Stimulated activated CD4-positive, alpha-beta T cell treated with anti-CD3 and anti-CD28 coated beads, TNF-alpha, amount 100 ng/mL, for 48 hours (primary cell): ENCODE data around the gene KCNH8.

ENCODE experiments used
- DNase-seq, 3 donors: peaks; one replicate each; pipeline ENCODE4 v3.0.0-alpha.2; 2020; ENCODE audit warnings: low read depth in 3 of 3

KCNH8 gene

DNA sequence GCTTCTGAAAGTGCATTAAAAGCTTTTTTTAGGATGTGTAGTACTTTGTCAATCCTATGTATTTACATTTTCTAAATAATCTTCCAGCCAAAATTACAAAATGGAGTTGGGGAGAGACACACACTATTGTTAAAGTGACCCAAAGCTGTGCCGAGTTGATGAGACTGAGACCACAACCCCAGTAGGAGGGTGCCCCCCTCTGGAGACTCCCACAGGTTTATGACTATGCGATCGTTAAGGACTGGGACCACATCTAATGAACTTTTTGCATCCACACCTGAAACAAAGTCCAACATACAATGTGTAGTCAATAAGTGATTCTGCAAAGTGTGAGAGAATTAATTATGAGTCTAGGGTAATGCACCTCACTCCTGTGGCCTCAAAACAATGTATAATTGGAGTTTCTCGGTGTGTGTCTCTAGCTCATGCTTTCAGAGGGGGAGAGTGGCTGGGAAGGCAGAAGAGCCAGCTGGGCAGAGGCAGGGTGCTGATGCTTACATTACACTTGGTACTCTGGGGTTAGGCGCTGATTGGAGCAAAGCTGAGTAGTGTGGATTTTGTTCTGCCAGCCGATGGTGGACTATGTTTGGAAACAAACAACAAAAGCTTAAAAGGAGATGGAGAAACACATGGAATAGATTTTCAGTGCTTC is 102.8 kb downstream of the KCNH8 start:
- no peak for DNase-seq

DNA sequence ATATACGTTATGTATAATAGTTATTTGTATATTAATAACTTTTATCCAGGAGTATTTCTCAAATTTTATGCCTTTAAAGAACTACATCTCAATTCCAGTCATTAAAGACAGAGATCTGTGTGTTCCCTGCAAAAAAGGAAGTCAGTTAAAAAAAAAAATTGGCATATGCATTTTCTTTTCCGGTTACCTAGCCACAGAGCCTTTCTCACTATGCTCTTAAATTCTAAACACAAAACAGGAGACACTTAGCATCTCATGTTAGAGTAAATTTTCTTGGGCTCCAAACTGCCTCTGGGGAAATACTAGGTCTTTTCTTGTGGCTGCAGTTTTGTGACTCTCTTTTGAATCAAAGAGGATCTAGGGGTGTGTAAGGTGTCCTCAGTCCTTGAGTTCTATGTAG is 105.9 kb downstream of the KCNH8 start:
- no peak for DNase-seq

DNA sequence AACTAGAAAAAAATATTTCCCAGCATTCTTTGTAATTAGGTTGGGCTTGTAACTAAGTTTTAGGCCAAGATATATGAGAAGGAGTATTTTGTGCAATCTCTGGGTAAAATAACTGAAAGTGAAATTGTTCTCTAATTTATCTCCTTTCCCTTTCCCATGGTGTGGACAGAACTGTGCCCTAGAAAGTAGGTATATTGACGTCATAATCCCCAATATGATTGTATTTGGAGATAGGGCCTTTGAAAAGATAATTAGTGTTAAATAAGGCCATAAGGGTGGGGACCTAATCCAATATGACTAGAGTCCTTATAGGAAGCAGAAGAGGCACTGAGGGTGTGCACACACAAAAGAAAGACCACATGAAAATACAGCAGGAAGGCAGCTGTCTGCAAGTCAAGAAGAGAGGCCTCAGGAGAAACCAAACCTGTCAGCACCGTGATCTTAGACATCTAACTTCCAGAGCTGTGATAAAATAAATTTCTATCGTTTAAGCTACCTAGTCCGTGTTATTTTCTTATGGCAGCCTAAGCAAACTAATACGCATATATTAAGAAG is 106.6 kb downstream of the KCNH8 start:
- DNase-seq, result no peak

DNA sequence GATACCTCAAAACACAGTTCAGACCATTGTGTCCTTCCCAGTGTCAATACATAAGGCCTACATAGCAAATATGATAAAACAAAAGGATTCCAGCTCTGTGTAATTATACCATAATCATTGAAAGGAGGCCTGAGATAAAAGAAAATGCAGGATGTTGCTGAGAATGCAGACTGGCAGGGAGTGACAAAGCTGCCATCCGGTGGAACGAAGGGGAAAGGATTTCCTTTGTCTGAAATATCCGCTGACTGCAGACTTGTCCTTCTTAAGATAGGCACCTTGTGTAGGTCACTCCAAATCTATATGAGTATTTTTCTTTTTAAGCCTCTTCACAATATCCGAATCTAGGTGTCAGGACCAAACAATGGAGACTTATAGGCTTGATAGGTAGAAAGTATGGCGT is 108.0 kb downstream of the KCNH8 start:
- no peak for DNase-seq

DNA sequence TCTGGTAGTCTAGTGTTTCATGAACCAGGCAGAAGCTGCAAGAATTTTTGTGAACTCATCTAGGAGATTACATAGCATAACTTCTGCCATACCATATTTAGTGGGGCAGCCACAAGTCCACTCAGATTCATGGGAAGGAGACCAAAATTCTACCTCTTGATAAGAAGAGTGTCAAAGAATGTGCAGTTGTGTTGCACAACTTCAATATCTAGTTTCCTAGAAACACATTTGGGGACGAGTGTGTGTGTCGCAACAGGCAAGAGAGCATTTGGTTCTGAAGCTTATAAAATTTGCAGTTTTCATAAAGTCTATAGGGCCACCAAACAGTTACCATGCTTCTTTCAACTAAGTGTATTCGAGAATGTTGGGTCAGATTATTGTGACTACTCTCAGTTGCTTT is 115.3 kb downstream of the KCNH8 start:
- DNase-seq, result no peak

DNA sequence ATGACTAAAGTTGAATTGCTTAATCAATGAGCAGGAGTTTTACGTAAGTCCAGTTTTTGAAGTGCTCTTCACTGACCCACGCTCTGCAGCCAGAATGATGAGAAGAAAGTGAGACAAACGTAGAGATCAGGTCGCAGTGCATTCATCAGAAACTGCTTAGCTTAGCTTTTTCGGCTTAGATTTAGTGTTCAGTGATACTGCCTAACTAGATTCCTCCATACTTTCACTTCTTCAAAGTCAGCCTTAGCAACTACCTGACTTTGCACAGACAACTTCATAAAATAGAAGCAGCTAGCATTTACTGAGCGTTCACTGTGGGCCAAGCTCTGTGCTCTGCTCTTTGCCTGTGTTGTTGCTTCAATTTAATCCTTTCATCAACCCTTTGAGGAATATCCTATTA is 116.1 kb downstream of the KCNH8 start:
- DNase-seq, result no peak

DNA sequence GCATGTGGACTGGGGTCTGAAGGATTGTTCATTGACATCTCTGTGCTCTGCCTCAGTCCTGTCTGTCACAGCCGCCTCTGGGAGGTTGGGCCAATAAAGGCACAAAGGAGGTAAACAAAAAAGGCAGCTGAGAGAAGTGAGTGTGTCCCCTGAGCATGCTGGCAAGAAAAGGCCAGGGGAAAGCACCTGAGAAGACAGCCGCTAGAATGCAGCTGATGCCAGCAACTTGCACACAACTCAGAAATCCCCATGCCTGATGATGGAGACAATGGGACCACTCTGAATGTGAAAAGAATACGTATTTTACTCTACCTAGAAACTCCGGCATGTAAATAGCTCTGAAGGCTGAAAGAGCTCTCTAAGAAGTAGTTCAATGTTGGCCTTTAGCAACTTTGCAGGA is 118.7 kb downstream of the KCNH8 start:
- no peak for DNase-seq

DNA sequence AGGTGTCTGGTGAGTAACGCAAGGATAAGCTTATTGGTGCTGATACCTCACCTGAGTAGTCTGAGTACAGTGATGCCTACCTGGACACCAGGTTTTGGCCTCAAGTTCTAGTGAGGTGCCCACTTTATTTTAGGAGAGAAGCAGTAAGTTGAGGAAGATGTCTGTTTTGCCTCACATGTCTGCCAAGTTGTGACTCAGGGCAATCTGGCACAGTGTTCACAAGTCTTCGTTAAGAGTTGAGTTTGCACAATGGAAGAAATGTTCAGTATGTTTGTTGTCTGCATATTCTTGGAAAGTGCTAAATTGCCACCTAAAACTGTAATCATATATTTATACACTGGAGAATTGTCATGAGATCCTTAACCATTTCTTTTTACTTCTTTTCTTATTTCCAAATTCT is 122.2 kb downstream of the KCNH8 start:
- DNase-seq, result no peak

DNA sequence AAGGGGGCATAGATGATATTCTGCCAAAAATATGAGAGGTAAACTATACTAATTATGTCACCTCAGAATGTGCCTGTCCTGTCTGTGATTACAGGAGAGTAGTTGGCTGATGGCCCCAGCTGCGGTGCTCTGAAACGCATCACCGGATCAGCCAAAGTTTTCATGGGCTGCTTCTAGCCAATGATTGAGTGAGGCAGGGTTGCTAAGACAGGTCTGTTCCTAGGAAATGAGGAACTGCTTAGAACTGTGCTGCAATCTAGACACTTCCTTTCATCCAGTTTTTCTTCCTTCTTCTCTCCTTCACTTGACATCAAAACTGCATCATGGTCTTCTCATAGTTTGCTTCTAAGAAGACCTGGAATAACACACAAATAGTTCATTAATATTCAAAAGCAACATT is 124.0 kb downstream of the KCNH8 start:
- DNase-seq, result no peak

DNA sequence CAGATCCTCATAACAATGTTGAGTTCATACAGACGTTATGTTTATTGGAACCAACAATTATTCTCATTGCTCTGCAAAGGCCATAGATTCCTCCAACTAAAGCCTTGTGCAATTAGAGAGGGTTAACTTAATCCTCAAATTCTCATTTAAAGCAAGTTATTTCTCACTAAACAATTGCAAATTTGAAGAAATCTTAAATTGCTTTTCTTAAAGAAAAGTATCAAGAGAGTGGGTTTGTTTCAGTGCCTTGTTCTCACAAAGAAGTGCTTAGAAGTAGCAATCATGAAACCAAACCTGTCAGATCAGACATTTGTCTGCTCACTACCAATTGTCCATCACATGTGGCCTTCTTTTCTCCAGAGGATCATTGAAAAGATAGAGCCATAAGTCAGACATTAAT is 124.8 kb downstream of the KCNH8 start:
- DNase-seq, result no peak

DNA sequence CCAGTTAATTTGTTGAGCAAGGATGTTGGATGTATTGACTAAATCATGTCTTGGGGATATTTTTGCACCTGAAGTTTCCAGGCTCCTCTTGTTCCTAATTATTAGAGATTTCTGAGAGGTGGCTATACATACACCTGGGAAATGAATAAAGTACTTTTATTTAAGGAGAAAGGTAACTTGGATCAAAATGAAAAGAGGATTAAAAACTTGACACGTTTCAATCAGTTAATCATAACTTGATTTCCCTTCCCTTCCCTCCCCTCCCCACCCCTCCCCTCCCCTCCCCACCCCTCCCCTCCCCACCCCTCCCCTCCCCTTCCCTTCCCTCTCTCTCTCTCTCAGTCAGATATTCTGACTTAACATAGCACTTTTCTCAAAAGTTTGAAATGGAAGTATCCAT is 126.3 kb downstream of the KCNH8 start:
- no peak for DNase-seq

DNA sequence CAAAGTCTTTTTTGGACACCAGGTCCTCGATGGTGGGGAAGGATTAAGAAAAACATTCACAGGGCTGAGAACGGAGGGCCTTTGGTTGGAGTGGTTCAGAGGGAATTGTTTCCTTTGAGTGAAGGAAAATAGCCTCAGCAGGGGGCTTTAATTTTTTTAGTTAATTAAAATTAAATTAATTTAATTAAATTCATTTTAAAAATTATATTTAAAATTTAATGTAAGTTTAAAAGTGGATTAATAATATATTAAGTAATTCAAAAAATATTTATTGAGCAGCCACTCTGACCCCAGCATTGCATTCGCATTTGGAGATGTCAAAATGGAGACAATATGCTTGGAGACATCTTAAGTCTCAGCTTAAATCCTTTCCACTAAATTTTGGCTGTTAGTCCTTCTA is 136.7 kb downstream of the KCNH8 start:
- no peak for DNase-seq

DNA sequence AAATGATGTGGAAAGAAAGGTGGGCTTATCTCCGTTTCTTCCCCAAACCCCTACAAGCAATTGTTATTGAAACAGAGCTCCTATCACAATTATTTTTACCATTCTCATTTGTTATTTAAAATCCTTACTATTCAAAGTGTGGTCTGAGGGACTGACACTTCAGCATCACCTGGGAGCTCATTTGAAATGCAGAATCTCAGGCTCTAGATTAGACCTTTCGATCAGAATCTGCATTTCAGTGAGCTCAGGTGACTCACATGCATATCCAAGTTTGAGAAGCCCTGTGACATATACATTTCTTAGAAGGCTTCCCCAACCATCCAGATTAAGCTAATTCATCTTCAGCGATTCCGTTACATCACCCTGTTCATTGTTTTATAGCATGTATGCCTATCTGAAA is 145.0 kb downstream of the KCNH8 start:
- no peak for DNase-seq

DNA sequence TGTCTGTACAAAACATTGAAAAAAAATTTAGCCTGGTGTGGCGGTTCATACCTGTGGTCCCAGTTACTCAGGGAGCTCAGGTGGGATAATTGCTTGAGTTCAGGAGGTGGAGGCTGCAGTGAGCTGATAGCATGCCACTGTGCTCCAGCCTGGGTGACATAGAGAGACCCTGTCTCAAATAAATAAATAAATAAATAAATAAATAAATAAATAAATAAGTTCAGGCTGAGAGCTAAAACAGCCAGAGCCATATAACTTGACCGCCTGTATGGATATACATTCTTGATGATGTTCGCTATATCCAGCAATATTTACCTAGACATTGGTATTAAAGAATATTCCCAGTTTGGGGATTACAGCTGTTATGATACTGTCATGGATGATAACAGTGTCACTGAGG is 146.9 kb downstream of the KCNH8 start:
- DNase-seq, result no peak

DNA sequence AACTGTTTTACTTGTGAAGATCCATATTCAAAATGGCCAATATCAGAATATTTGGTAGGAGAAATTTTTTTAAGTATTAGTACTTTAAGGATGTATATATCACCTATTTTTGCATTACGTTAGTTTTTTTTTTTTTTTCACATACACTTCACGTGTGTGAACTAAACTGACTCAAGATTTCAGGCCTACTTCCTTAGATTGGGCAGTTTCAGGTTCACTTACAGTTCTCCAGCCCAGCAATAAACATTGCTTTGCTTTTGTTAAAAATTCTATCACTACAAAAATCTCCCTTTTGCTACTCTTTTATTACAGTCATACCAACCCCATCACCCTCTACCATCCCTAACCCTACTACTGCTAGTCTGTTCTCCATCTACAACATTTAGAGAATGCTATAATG is 183.6 kb downstream of the KCNH8 start:
- DNase-seq, result no peak

DNA sequence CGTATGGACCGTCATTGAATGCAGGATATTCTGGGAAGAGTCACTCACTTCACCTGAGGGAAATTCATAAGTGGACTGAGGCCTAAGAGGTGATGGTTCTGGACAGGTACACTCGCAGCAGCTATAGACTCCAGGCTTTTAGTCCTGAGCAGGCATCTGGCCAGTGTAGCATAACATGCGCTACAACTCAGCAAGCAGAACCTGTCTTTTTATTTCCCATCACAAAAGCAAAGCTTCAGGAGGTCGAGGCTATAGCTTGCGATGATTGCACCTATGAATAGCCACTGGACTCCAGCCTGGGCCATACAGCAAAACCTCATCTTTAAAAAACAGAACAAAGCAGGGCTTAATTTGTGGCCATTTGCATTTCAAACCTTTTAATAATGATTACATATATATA is 185.8 kb downstream of the KCNH8 start:
- DNase-seq, result no peak

DNA sequence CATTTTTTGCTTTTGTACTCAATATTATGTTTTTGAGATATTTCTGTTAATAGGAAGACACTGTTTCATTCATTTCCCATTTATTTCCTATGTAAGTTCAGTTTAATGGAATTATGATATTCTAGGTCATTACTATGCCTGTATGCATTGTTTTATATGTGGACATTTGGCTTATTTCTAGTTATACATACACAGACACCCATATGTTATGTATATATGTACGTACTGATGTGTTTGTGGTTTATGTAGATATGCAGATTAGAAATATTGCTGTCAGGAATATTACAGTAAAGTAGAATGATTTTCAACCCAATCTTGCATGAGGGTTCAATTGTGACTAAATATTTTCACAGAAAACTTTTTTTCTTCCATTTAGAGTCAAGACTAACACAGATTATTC is 190.5 kb downstream of the KCNH8 start:
- DNase-seq, result no peak

DNA sequence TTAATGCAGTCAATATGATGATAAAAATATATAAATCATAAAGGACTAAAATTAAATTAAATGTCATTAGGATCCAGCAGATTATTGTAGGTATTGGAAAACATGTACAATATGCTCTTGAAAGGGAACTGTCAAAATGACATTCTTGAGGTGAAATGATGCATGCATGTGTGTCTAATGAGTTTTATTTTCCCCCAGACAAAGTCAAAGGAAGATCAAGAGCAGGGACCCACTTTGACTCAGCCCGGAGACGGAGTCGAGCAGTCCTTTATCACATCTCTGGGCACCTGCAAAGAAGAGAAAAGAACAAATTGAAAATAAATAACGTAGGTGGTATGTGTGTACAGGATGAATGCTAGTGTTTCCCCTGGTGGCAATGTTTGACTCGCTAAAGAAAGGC is 194.1 kb downstream of the KCNH8 start:
- no peak for DNase-seq

DNA sequence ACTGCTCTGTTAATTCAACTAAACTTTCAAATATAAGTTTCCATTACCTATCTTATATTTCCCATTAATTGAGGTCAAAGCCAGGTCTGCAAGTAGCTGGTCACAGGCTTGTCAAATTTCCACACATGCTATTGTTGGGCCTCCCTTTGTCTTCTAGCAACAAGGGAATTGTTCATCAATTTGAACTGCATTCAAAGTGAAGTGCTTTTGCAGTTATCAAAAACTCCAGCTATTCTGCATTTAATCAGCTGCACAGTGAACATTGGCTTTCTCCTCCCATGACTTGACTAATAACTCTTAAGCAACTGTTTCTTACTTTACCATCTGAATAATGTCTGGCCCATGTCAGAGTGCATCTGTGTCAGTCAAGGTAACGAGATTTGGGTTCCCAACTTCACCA is 198.4 kb downstream of the KCNH8 start:
- DNase-seq, result no peak

DNA sequence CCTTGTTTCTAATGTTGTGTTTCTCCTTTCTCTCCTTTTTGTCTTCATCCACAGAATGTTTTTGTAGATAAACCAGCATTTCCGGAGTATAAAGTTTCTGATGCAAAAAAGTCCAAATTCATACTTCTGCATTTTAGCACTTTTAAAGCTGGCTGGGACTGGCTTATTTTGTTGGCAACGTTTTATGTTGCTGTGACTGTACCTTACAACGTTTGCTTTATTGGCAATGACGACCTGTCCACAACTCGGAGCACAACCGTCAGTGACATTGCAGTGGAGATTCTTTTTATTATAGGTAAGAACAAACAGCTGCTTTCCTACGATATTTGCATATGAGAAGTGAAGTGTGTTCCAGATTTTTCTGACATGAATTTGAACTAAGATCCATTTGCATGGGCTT is 199.4 kb downstream of the KCNH8 start:
- no peak for DNase-seq

DNA sequence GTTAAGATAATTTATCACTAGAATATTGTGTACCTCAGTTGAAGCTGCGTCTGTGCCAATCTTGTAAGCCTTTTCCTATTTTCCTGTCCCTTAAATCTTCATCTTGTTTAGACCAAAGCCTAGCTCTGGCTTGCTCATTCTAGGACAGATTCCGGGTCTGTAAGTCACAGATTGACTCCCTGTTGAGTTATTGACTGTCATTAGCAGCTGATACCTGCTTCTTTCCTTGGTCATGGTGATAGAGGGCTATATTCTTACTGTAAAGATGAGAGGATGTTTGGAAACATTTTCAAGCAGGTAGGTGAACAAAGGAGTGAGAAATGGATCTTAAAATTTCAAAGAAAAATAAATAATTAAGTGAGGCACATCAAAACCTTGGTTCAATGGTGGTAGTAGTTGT is 200.2 kb downstream of the KCNH8 start:
- DNase-seq, result no peak

DNA sequence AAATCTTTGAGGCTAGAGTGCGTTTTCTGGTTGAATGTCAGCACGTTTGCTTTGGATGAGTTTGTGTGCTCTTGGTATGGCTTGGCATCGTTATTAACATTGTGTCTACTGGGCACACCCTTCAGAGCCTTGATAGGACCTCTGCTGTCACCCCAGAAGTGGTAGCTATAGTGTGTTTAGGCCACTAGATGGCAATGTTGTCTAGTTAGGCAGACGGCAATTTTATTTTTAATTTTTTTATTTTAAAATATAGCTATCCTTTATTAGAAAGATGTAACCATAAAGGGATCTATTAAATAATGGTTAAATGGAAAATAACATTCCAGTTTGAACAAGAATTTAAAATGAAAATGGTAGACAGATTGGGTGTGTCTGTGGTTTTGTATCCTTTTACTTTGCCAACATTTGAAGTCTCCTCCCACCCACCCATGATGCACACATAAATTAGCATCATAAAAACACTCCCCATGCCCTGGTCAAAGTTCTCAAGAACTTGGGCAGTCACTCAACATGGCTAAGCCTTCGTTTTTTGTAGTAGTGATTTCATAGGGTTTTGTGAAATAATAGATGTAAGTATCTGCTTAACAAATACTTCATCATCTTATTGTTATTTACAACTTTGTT is 200.7 kb downstream of the KCNH8 start:
- DNase-seq, result no peak

DNA sequence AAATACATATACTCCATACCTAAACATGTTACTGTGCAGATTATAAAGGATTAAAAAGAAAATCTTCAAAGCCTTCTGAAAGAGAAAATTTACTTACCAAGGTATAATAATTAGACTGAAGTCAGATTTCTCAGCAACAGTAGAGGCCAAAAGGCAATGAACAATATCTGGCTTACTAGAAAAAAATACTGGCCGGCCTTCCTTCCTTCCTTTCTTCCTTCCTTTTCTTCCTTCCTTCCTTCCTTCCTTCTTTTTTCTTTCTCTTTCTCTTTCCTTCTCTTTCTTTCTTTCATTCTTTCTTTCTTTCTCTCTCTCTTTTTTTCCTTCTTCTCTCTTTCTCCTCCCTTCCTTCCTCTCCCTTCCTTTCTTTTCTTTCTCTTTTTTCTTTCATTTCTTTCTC is 209.6 kb downstream of the KCNH8 start:
- no peak for DNase-seq

DNA sequence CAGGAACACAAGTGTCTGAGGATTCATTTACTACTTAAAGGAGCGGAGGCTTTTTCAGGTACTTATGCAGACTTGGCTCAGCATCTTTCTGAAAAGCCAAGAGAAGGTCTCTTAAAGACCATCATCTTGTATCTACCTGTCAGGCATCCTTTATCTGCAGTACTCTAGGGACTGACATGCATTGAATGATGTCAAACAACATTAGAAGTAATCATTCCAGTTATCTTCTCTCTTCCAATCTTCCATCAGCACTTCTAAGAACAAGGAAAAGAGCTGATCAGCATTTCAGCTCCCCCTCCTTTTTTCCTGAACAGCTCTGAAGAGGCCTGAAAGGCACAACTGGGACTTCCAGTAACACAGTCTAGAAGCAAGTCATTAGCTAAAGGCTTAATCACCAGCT is 214.8 kb downstream of the KCNH8 start:
- DNase-seq, result no peak
